Astrocyte (in vitro differentiated cells and primary cell): ENCODE results near the gene SMPDL3A.

Experiments used
- EZH2 ChIP-seq: IDR thresholded peaks from 2 replicates; pipeline ENCODE4 v1.6.1; 2012; ENCODE audit warnings: mild to moderate bottlenecking, low read length, inconsistent platforms; ENCODE audit not compliant: insufficient read depth
- TF ChIP-seq, protein P1 (sequence below): IDR thresholded peaks from 2 replicates; pipeline ENCODE4 v1.5.1; 2011; ENCODE audit warnings: low read depth, mild to moderate bottlenecking, inconsistent platforms, low read length, moderate library complexity; ENCODE audit not compliant: insufficient read depth

DNA sequence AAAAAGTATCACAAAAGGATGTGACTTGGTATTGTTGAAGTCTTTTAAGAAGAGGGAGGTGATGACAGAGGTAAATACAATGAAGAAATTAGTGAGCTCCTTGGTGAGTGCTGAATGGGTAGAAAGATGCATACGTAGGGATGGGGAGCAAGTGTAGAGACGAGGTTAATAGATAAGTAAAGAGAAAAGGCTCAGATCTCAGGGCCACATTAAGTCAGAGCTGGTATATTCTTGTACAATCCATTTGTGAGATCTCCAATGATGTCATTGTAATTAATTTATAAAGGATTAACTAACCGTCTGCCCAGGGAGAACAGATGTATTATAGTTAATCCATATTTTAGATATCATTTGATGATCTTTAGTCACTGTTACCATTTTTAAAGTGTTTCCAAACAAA lies 43.4 kb downstream of the SMPDL3A start:
- TF ChIP-seq, protein P1, sequence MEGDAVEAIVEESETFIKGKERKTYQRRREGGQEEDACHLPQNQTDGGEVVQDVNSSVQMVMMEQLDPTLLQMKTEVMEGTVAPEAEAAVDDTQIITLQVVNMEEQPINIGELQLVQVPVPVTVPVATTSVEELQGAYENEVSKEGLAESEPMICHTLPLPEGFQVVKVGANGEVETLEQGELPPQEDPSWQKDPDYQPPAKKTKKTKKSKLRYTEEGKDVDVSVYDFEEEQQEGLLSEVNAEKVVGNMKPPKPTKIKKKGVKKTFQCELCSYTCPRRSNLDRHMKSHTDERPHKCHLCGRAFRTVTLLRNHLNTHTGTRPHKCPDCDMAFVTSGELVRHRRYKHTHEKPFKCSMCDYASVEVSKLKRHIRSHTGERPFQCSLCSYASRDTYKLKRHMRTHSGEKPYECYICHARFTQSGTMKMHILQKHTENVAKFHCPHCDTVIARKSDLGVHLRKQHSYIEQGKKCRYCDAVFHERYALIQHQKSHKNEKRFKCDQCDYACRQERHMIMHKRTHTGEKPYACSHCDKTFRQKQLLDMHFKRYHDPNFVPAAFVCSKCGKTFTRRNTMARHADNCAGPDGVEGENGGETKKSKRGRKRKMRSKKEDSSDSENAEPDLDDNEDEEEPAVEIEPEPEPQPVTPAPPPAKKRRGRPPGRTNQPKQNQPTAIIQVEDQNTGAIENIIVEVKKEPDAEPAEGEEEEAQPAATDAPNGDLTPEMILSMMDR = no peak
- TF ChIP-seq EZH2 = no peak
